K562 (cell line): ENCODE results near the gene COA7. TPM values are rescaled to one million over a fixed set of nuclear protein-coding genes. Genes with fewer than 3 reads are reported as not detected.

Source experiments
- ATAC-seq: fragments of 200-7000 bp; cut with Tn5 transposase; 3 replicates; pipeline ENCODE4 v1.9.1; 2020; ENCODE audit warnings: moderate library complexity
- BruUV-seq: library from RNA; stranded (reverse); fragments of 400-500 nt; replicated peaks from 2 replicates; lab custom pipeline; 2021; lab: Mats Ljungman, UMichigan
- CTCF ChIA-PET: fragments of 300-600 bp; formaldehyde crosslinking; extraction: SDS; loops from one replicate; lab custom pipeline; 2021; ENCODE audit warnings: low intra/inter-chr PET ratio; lab: Yijun Ruan, JAX
- POLR2A ChIA-PET: fragments of 300-600, 350-650 bp; sonication (Branson Sonifier 250); formaldehyde crosslinking; extraction: SDS; loops from one replicate; lab custom pipeline; 2021; ENCODE audit warnings: antibody characterized with exemption, inconsistent platforms; lab: Yijun Ruan, JAX
- DNase-seq, 4 experiments: peaks; one replicate each; pipeline versions ENCODE4 v3.0.0 to v3.0.0-alpha.2; 2011 to 2018; ENCODE audit warnings: low spot score in 3 of 4, mixed read lengths in 3 of 4; ENCODE audit errors: extremely low read depth in 1 of 4
- FAIRE-seq: peaks from 2 replicates; lab custom pipeline; 2011; peaks lifted over from hg19 to GRCh38; lab: Jason Lieb, UNC
- H2AFZ ChIP-seq: 2 replicates; pipeline ENCODE4 v1.6.0; 2011; ENCODE audit warnings: low read depth, low read length, control low read depth, inconsistent platforms
- H3K27ac ChIP-seq: fragments of 200-600 bp; 3 replicates; pipeline ENCODE4 v1.8.0; 2011; ENCODE audit warnings: low read depth, mild to moderate bottlenecking, control low read depth, inconsistent platforms, low read length, moderate library complexity, mixed read lengths; ENCODE audit errors: extremely low read depth
- H3K27me3 ChIP-seq, 2 experiments: fragments of 300-600 bp in 1 of 2; 2 replicates in 1 of 2; 3 replicates in 1 of 2; pipeline versions ENCODE4 v1.6.0 to v1.8.0; 2011; ENCODE audit warnings: inconsistent platforms in 2 of 2, low read length in 2 of 2, mild to moderate bottlenecking in 1 of 2, mixed read lengths in 1 of 2, moderate library complexity in 1 of 2; ENCODE audit not compliant: control insufficient read depth in 2 of 2, insufficient read depth in 2 of 2
- H3K36me3 ChIP-seq: fragments of 300-600 bp; 3 replicates; pipeline ENCODE4 v1.8.0; 2011; ENCODE audit warnings: mild to moderate bottlenecking, low read length, inconsistent platforms; ENCODE audit not compliant: control insufficient read depth, insufficient read depth
- H3K4me1 ChIP-seq, 2 experiments: fragments of 200-600 bp in 1 of 2; replicated peaks in 1 of 2; 2 replicates in 1 of 2; 3 replicates in 1 of 2; pipeline versions ENCODE4 v1.5.1 to v1.8.0; 2011; ENCODE audit warnings: inconsistent platforms in 2 of 2, low read length in 2 of 2, mild to moderate bottlenecking in 1 of 2, mixed read lengths in 1 of 2, moderate library complexity in 1 of 2; ENCODE audit not compliant: control insufficient read depth in 2 of 2, insufficient read depth in 2 of 2
- H3K4me2 ChIP-seq: 2 replicates; pipeline ENCODE4 v1.6.1; 2011; ENCODE audit warnings: low read length, control low read depth, inconsistent platforms, mixed read lengths; ENCODE audit not compliant: insufficient read depth
- H3K4me3 ChIP-seq: fragments of 200-600 bp; sonication (generic), shearing (Covaris generic); 2 replicates; pipeline ENCODE4 v1.5.1; 2016; ENCODE audit warnings: control low read depth, inconsistent platforms
- H3K79me2 ChIP-seq: fragments of 200-600 bp; 3 replicates; pipeline ENCODE4 v1.8.0; 2011; ENCODE audit warnings: low read length, inconsistent platforms; ENCODE audit not compliant: control insufficient read depth, insufficient read depth
- H3K9ac ChIP-seq, 2 experiments: 2 replicates each; pipeline versions ENCODE4 v1.6.0 to v1.6.1; 2011; ENCODE audit warnings: low read depth in 2 of 2, low read length in 2 of 2, control low read depth in 1 of 2, inconsistent platforms in 1 of 2, mild to moderate bottlenecking in 1 of 2, mixed read lengths in 1 of 2; ENCODE audit not compliant: insufficient read depth in 1 of 2
- H3K9me1 ChIP-seq: one replicate; pipeline ENCODE4 v1.6.0; 2011; ENCODE audit warnings: inconsistent platforms, mild to moderate bottlenecking, low read length, moderate library complexity; ENCODE audit not compliant: control insufficient read depth, insufficient read depth
- H3K9me3 ChIP-seq: replicated peaks from 2 replicates; pipeline ENCODE4 v1.5.1; 2011; ENCODE audit warnings: low read depth, low read length, inconsistent platforms; ENCODE audit not compliant: control insufficient read depth, insufficient read depth
- H4K20me1 ChIP-seq: replicated peaks from 2 replicates; pipeline ENCODE4 v1.6.1; 2011; ENCODE audit warnings: low read length, inconsistent platforms, mixed read lengths; ENCODE audit not compliant: control insufficient read depth, insufficient read depth
- HCFC1 ChIP-seq: IDR thresholded peaks from 2 replicates; pipeline ENCODE4 v1.6.1; 2012; ENCODE audit warnings: low read depth, low read length, improper control_type of control experiment
- PTRF ChIP-seq: fragments of 450-650 bp; IDR thresholded peaks from 2 replicates; pipeline ENCODE4 v1.6.1; 2016; ENCODE audit warnings: mild to moderate bottlenecking, missing genetic modification characterization, missing compliant biosample characterization
- RFX1 ChIP-seq: fragments of 450-650 bp; IDR thresholded peaks from 2 replicates; pipeline ENCODE4 v1.6.1; 2016; ENCODE audit warnings: mild to moderate bottlenecking, moderate library complexity
- SMARCB1 ChIP-seq: IDR thresholded peaks from 2 replicates; pipeline ENCODE4 v1.6.1; 2011; ENCODE audit warnings: improper control_type of control experiment, low read depth; ENCODE audit not compliant: insufficient read length
- SNAPC5 ChIP-seq: fragments of 250-450 bp; sonication (Bioruptor Pico); IDR thresholded peaks from 2 replicates; pipeline ENCODE4 v1.8.0; 2021; ENCODE audit warnings: moderate library complexity, mild to moderate bottlenecking, inconsistent platforms
- SP2 ChIP-seq: IDR thresholded peaks from 2 replicates; pipeline ENCODE4 v1.6.1; 2011; ENCODE audit warnings: mild to moderate bottlenecking, low read depth, low read length, moderate library complexity; ENCODE audit not compliant: poor library complexity, severe bottlenecking; ENCODE audit errors: extremely low read depth
- ZEB2 ChIP-seq: fragments of 450-650 bp; IDR thresholded peaks from 2 replicates; pipeline ENCODE4 v1.6.1; 2016
- WGBS: fragments of 100-300 bp; shearing (Covaris generic); methylation state at CpG from one replicate; pipeline ENCODE4 v1.1.6; 2016; ENCODE audit warnings: low coverage, mixed read lengths; ENCODE audit not compliant: insufficient coverage; ENCODE audit errors: missing lambda C conversion rate; 5-methylcytosine and 5-hydroxymethylcytosine counted together
- in situ Hi-C: fragments of 300-500 bp; cut with MboI; formaldehyde crosslinking; loops from 4 replicates; pipeline ENCODE4 v1.15.0; 2018; ENCODE audit warnings: inconsistent platforms, mixed read lengths
- intact Hi-C: fragments of 100-400 bp; cut with micrococcal nuclease; formaldehyde crosslinking; loops from 2 replicates; pipeline ENCODE4 v1.14.2; 2022
- polyA plus RNA-seq, 8 experiments: library from polyadenylated mRNA; depleted of rRNA in 4 of 8; stranded (reverse) in 5 of 8; unstranded in 3 of 8; fragments of >200 nt; fragmentation: Nextera tagmentation in 2 of 8; fragmentation: Illumina TruSeq in 1 of 8; extraction: Ambion mirVana in 2 of 8; extraction: Trizol in 1 of 8; gene quantifications; 2 replicates each; pipeline versions ENCODE4 v1.2.1 to v1.2.3, GENCODE V29; 2011 to 2014; ENCODE audit warnings: inconsistent platforms in 1 of 8, missing spikeins in 1 of 8
- total RNA-seq, 7 experiments: library from RNA; depleted of rRNA in 6 of 7; stranded (reverse); fragments of >200 nt in 6 of 7; fragmentation: Illumina TruSeq in 2 of 7; extraction: Trizol in 2 of 7; gene quantifications; 2 replicates each; pipeline versions ENCODE4 v1.2.1 to v1.2.3, GENCODE V29; 2011 to 2021; ENCODE audit warnings: low replicate concordance in 1 of 7

Gene COA7
- total and polyA plus RNA-seq, 9 of the 15 experiments (the other 6 are each of a cell fraction or from before 2014, with no cell fraction given), result 19.4 to 82.8 (median 51.0) TPM

GRCh38 chr1:52640697-52641096, 57.5 kb downstream of the COA7 start:
- no peak overlapping the region for H3K27ac ChIP-seq
- ATAC-seq (no peak), FAIRE-seq (no peak)
- no peak overlapping the region for H3K9ac ChIP-seq
- no peaks in the 10 kb centered on the region for H4K20me1 ChIP-seq
- TF ChIP-seq HCFC1, result no peak
- no peak for TF ChIP-seq PTRF (tag)
- TF ChIP-seq SP2, result no peak
- peak; percentile 41; the same call in 1 of the 2 replicates for TF ChIP-seq RFX1
- TF ChIP-seq ZEB2, result no peak
- TF ChIP-seq SNAPC5 (CRISPR knock-in tag), result no peak
- TF ChIP-seq SMARCB1, result no peak
- TF ChIP-seq, all 486 proteins: peak for 1
- Histone ChIP-seq H3K36me3 (no peaks in the 10 kb centered on the region), H3K4me3 (no peak overlapping the region), H3K9me1 (no peaks in the 10 kb centered on the region), H3K9me3 (no peaks in the 10 kb centered on the region), H3K79me2 (no peaks in the 10 kb centered on the region), H2AFZ (no peak overlapping the region), H3K27me3 (no peaks in the 10 kb centered on the region), H3K4me2 (no peak overlapping the region), H3K4me1 (peaks cover 0 to 9% of the 10 kb centered on the region in 2 experiments; a peak in 3 of 5 replicates)
- BruUV-seq, result no TSS peak
- no peak for DNase-seq
- WGBS, result 33% methylated on average over 6 of the region's 6 CpGs
- intact Hi-C loops (no loop called here), in situ Hi-C loops (no loop called here)
- ChIA-PET CTCF (no interaction called here), POLR2A (interaction anchor here (0.8 kb wide), 1 partner anchor 167 kb away, joined by 3 read pairs; no protein-coding TSS in a partner anchor)
